GM18870 (cell line): ENCODE results near the gene MOXD1.

Experiments
- ATAC-seq: cut with Tn5 transposase; IDR thresholded peaks from one replicate; pipeline ENCODE4 v1.9.1; 2021; ENCODE audit warnings: moderate library complexity; ENCODE audit not compliant: unreplicated experiment

The MOXD1 gene

GRCh38 chr6:132400883-132401617 lies at the start of gene MOXD1:
TSS of gene MOXD1 (minus strand) at chr6:132401475. CDS start at chr6:132401426, 49 bp downstream.
- no peak for ATAC-seq

DNA sequence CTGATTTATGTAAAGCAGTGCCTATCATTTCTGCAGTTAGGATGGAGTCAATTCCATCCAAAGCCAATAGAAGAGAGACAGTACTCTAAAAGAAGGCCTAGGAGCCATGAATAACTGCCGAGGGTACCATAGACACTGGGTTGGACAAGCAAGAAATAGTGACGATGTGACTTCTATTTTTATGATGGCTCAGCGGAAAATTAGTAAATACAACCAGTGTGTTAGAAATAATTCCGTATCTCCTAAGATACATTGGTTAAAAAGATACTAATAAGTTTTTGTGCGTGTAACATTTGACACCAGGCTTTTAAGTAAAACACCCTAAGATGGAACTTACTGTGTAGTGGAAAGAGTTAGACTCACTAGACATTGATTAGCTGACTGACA lies 45.6 kb upstream of the MOXD1 start:
- no peak for ATAC-seq

- no peak for ATAC-seq
Measured at GRCh38 chr6:132446141-132446854, 45.0 kb upstream of the MOXD1 start.

DNA sequence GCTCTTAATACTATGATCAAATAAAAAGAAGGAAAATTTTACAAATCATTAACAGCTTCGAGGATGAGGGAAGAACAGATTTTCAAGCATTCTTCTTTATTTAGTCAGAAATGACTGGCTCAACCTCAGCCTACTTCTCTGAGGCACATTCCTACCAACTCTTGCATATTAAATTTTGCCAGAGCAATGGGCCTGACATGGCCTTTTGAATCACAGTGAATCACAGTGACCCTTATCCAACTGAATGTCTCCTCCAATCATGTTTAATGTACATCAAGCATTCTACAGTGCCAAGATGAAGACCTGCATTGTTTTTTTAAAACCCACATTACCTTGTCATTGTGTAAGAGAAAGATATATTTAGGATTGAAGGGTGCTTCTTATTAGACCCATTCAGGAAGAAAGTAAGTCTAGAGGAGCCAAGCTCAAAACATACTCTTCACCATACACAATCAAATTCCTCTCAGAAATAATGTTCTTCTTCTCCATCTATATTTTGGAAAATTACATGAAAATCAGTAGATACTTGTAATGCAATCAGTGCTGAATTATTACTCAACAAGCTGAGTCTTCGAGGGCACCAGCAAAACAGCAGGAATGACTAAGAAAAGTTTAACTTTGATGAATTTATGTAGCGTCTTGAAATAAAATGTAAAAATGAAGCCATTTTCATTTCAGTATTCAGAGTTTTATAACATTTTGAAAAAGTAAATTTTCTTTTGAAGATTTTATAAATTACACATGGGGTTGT lies 44.1 kb upstream of the MOXD1 start:
- ATAC-seq, result no peak

- ATAC-seq, result no peak
Measured at GRCh38 chr6:132443206-132443605, 41.9 kb upstream of the MOXD1 start.

GRCh38 chr6:132430110-132430509 lies 28.8 kb upstream of the MOXD1 start:
- no peak for ATAC-seq

DNA sequence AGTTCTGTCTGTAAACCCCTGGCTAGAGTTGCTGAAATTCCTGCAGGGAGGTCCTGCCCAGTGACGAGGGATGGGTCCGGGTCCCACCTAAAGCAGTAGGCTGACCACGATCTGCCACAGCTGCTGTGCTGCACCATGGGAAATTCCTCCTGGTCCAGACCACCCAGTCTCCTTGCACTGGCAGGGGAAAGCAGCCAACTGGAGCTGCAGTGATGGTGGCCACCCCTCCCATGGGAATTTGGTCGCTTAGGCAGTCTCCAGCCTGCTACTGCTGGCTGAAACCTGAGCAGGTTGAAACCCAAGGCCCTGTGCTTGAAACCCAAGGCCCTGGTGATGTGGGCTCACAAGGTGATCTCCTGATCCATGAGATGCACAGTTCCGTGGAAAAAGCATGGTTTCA lies 23.9 kb upstream of the MOXD1 start:
- ATAC-seq, result no peak

DNA sequence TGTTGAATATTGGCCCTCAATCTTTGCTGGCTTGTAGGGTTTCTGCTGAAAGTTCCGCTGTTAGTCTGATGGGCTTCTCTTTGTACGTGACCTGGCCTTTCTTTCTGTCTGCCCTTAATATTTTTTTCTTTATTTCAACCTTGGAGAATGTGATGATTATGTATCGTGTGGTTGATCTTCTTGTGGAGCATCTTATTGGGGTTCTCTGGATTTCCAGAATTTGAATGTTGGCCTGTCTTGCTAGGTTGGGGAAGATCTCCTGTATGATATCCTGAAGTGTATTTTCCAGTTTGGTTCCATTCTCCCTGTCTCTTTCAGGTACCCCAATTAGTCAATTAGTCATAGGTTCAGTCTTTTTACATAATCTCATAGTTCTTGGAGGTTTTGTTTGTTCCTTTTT lies 22.6 kb upstream of the MOXD1 start:
- ATAC-seq, result no peak

DNA sequence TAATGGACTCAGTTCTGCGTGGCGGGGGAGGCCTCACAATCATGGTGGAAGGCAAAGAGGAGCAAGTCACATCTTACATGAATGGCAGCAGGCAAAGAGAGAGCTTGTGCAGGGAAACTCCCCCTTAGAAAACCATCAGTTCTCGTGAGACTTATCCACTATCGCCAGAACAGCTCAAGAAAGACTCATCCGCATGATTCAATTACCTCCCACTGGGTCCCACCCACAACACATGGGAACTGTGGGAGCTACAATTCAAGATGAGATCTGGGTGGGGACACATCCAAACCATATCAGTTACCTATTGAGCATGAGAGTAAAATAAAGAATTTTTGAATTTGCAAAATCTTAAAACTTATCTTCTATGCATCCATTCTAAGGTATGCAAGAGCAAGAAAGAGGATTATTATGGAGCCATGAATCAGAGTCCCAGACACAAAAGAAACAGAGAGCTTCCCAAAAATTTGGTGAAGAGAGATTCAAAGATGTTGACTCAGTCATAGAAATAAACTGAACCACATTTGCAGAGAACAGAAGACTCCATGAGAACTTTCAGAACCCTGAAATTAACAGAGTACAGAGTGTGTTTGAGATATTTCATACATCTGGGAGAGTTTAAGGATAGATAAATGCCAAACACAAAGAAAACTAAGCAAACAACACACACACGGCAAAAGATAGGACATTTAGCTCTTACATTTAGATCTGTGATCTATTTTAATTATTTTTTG lies 17.1 kb upstream of the MOXD1 start:
- ATAC-seq, result no peak

DNA sequence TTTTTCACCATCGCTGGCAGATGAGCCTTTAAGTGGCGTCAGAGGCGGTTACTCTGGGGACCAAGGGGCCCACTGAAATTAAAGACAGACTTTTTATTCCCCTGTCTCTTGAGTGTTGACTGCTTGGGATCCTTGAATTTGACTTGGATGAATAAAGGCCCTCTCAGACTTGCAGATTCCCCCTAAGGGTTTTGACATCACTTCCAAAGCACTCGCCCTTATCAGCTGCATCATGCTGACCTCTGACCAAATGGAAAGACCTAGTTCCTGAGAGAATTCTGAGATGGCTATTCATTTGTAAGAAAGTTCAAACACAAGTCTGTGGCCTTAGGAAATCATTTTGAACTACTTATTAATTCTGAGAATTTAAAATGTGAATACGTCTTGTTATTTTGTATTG lies 13.5 kb upstream of the MOXD1 start:
- no peak for ATAC-seq

DNA sequence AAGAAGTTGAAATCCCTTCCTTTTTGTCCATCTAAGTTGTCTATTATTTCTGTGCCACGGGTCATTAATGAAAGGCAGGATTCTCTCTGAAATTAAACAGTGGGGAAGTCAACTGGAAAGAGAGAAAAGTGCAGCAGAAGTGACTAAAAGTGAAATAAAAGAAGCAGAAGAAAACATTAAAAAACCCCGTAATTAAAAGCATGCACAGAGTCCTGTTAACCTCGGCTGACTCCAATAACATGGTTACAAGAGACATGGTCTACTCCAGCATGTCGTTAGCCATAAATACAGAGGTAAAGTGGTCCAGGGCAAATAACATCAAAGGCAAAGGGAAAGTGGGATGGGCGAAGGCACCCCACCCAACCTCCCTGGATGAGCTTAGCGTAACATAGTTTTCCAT lies 13.0 kb upstream of the MOXD1 start:
- no peak for ATAC-seq

DNA sequence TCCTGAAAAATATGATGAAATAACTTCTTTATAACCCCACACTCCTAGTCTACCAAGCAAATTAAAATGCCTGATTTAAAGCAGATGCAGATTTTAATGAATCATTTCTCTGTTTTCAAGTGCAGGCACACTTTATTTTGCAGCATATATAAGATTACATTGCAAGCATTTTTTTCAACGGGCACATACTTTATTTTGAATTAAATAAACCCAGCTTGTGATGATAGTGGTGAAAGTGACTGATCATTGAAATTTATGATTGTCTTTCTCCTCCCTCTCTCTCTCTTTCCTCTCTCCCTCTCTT lies 12.2 kb upstream of the MOXD1 start:
- ATAC-seq, result no peak

DNA sequence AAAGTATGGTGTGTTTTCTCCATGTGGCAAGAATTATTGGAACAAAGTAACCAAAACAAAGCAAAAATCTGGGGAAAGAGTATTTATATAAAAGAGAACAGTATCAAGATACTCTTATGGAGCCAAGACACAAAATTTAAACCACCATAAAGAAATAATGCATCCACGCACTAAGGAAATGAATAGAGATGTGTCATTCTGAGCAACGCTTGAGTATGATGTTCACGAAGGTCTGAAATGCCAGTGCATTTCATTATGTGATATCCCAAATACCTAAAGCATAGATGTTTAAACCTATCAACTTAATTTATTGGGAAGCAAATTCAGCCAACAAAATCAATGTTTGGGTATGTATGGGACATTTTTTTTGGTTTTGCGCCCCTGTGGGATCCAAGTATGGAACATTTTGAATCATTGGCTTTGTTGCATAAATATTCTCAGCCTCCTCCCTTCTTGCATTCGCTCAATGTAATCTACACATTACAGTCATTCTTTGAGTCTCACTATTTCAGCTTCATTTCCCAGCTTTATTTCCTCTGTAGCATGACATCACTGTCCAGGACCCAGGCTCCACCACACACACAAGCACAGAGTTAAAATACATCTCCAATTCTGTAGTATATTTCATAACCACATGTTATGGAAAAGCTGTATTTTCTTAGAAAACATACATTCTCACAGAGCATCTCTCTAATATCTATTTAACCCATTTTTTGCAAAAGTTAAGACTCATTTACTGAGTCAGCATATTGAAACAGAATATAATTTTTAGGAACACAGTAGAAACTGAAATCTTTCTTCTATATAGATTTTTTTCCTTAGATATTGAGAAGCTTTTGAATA lies 11.6 kb upstream of the MOXD1 start:
- ATAC-seq, result no peak

GRCh38 chr6:132411296-132411695 lies 10.0 kb upstream of the MOXD1 start:
- ATAC-seq, result no peak

- ATAC-seq, result no peak
Measured at GRCh38 chr6:132410830-132411229, 9.6 kb upstream of the MOXD1 start.

DNA sequence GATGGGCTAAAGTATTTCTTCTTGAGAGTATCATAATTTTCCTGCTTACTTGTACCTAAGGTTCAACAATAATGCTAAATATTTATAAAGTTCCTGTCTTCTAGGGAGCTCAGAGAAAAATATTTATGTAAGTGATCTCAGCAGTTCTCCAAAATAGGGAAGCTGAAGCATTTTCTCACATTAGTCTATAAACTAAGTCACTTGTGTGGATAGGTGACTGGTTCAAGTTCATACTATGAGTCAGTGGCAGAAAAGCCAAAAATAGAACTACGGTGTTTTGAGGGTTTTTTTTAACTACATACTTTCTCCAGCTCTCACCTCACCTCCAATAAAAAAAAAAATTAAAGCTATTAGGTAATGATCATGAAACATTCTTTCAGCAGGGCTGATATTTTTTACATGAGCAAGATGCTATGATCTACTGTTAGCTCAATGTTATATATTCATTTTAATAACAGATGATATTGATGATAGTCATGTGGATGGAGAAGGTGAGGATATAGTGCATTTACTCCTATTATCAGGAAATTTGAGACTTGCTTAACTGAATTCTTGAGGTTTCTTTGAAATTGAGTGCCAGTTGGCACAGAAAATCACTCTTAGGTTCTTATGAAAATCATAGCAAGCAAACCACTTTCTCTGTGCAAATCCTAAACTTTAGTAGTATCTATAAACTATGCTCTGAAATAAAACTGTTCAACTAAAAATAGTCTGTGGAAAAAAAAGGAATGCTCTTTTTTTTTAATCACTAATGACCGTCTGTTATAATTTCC lies 4.1 kb upstream of the MOXD1 start:
- ATAC-seq, result peak; percentile 68

DNA sequence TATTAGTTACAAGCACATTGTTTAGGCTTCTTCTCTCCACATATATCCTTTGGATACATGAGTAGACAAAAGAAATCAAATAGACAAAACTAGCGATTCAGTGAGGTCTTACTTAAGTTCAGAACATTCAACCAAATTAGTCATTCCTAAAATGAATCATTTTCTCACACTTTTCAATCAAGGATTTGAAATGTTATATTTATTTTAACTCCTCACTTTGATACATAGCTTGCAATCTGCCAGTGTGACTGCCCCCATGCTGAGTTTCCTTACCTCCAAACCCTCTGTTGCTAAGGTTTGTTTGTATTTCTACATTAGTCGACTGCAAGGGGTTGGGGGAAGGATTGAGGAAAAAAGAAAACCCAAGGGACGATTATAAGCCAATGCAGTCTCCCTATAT lies 3.5 kb upstream of the MOXD1 start:
- peak; percentile 2 for ATAC-seq

GRCh38 chr6:132404330-132404729 lies 3.1 kb upstream of the MOXD1 start:
- ATAC-seq, result no peak

DNA sequence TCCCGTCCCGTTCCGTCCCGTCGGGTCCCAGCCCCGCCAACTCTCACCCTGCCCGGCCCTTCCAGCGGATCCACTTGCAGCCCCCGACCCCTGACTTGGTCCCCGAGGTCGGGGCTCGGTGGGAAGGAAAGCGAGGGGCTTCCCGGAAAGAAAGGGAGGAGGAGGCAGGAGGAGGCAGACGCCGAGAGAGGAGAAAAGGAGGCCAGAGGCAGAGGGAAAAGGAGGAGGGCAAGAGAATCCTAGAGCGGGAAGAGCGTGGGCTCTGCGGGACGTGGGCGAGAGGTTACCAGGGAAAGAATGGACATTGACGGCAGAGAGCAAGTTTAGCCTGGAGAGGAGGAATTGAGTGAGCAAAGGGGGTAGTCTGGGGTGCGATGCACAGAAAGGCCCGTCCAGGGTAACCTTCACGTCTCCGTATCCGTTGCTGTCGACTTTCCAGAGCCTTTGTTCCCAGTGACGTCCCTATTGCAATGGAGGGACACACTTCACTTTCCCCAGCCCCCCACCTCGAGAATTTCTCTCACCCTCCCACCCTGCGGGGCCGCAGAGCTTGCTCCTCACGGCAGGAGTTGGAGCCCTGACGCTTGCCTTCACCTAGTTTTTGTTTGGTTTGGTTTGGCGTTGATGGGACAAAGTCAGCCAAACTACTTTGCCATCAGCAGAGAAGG lies 477 bp upstream of the MOXD1 start:
- no peak for ATAC-seq
